ENCODE measurements around the gene IPO7.

DNA sequence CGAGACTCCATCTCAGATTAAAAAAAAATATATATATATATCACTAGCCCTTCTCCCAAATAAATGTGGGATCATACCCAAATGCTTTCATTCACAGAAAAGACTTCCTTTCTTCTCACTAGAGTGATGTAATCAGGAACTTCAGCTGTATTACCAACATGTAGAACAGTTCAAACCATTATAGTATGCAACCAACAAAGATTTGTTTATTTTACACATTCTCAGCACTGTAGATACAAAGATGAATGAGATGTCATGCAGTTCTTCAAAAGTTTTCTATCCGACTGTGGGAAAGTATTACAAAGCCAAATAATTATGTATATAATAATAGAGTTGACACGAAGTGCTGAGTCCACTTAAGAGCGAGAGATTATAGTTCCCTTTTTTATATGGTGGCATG is 54.2 kb downstream of the IPO7 start:
- TF ChIP-seq TSHZ1 (tag by site-specific recombination; IDR thresholded peaks at IDR 0.05; ENCODE audit: borderline replicate concordance) (no peak), ZNF555 (tag by site-specific recombination; conservative IDR thresholded peaks at IDR 0.05) (no peak), ZNF274 (IDR thresholded peaks at IDR 0.05; ENCODE audit: low read length) (no peak), ZNF274 (tag by site-specific recombination; IDR thresholded peaks at IDR 0.05; ENCODE audit: borderline replicate concordance) (no peak), PRDM1 (tag by site-specific recombination; IDR thresholded peaks at IDR 0.05) (no peak), SCRT1 (tag by site-specific recombination; IDR thresholded peaks at IDR 0.05; ENCODE audit: borderline replicate concordance) (no peak), ZNF114 (tag by site-specific recombination; IDR thresholded peaks at IDR 0.05) (no peak), ZFP37 (tag by site-specific recombination; IDR thresholded peaks at IDR 0.05) (no peak), ZNF121 (tag by site-specific recombination; IDR thresholded peaks at IDR 0.05) (no peak), ZNF513 (tag by site-specific recombination; IDR thresholded peaks at IDR 0.05) (no peak), BCL11A (tag by site-specific recombination; IDR thresholded peaks at IDR 0.05; ENCODE audit: low read depth) (no peak), ATF2 (tag by site-specific recombination; IDR thresholded peaks at IDR 0.05; ENCODE audit: low read depth) (no peak)
- TF ChIP-seq, protein P1, sequence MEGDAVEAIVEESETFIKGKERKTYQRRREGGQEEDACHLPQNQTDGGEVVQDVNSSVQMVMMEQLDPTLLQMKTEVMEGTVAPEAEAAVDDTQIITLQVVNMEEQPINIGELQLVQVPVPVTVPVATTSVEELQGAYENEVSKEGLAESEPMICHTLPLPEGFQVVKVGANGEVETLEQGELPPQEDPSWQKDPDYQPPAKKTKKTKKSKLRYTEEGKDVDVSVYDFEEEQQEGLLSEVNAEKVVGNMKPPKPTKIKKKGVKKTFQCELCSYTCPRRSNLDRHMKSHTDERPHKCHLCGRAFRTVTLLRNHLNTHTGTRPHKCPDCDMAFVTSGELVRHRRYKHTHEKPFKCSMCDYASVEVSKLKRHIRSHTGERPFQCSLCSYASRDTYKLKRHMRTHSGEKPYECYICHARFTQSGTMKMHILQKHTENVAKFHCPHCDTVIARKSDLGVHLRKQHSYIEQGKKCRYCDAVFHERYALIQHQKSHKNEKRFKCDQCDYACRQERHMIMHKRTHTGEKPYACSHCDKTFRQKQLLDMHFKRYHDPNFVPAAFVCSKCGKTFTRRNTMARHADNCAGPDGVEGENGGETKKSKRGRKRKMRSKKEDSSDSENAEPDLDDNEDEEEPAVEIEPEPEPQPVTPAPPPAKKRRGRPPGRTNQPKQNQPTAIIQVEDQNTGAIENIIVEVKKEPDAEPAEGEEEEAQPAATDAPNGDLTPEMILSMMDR (tag by site-specific recombination; IDR thresholded peaks at IDR 0.05), result no peak
- TF ChIP-seq, protein P2, sequence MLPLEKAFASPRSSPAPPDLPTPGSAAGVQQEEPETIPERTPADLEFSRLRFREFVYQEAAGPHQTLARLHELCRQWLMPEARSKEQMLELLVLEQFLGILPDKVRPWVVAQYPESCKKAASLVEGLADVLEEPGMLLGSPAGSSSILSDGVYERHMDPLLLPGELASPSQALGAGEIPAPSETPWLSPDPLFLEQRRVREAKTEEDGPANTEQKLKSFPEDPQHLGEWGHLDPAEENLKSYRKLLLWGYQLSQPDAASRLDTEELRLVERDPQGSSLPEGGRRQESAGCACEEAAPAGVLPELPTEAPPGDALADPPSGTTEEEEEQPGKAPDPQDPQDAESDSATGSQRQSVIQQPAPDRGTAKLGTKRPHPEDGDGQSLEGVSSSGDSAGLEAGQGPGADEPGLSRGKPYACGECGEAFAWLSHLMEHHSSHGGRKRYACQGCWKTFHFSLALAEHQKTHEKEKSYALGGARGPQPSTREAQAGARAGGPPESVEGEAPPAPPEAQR (tag by site-specific recombination; IDR thresholded peaks at IDR 0.05), result no peak

Measured in HEK293 (cell line).